HEK293T (cell line): ENCODE results near the gene TEAD2.

ENCODE experiments used
- ARNT ChIP-seq: fragments of 450-650 bp; IDR thresholded peaks from 2 replicates; pipeline ENCODE4 v1.6.1; 2017; ENCODE audit warnings: mild to moderate bottlenecking
- BHLHE40 ChIP-seq: fragments of 450-650 bp; IDR thresholded peaks from 2 replicates; pipeline ENCODE4 v1.6.1; 2016; ENCODE audit warnings: mild to moderate bottlenecking, moderate library complexity, borderline replicate concordance
- CTBP1 ChIP-seq: fragments of 450-650 bp; IDR thresholded peaks from 2 replicates; pipeline ENCODE4 v1.6.1; 2016; ENCODE audit warnings: borderline replicate concordance
- FOXA1 ChIP-seq: fragments of 450-650 bp; IDR thresholded peaks from 2 replicates; pipeline ENCODE4 v1.6.1; 2016; ENCODE audit warnings: mild to moderate bottlenecking
- FOXK2 ChIP-seq: fragments of 450-650 bp; IDR thresholded peaks from 2 replicates; pipeline ENCODE4 v1.6.1; 2016; ENCODE audit warnings: mild to moderate bottlenecking
- FOXM1 ChIP-seq: fragments of 450-650 bp; IDR thresholded peaks from 2 replicates; pipeline ENCODE4 v1.6.1; 2017; ENCODE audit warnings: mild to moderate bottlenecking, borderline replicate concordance
- HDGF ChIP-seq: fragments of 450-650 bp; IDR thresholded peaks from 2 replicates; pipeline ENCODE4 v1.6.1; 2017; ENCODE audit warnings: antibody characterized with exemption, borderline replicate concordance
- L3MBTL2 ChIP-seq: fragments of 450-650 bp; conservative IDR thresholded peaks from 2 replicates; pipeline ENCODE4 v1.6.1; 2016; ENCODE audit warnings: mild to moderate bottlenecking
- LEF1 ChIP-seq: fragments of 450-650 bp; IDR thresholded peaks from 2 replicates; pipeline ENCODE4 v1.6.1; 2017; ENCODE audit warnings: mild to moderate bottlenecking, borderline replicate concordance
- NFRKB ChIP-seq: fragments of 450-650 bp; IDR thresholded peaks from 2 replicates; pipeline ENCODE4 v1.6.1; 2016; ENCODE audit warnings: mild to moderate bottlenecking, moderate library complexity
- PKNOX1 ChIP-seq: fragments of 450-650 bp; IDR thresholded peaks from 2 replicates; pipeline ENCODE4 v1.6.1; 2016
- SP1 ChIP-seq: fragments of 450-650 bp; IDR thresholded peaks from 2 replicates; pipeline ENCODE4 v1.6.1; 2017
- TARDBP ChIP-seq: fragments of 450-650 bp; IDR thresholded peaks from 2 replicates; pipeline ENCODE4 v1.6.1; 2016
- ZNF384 ChIP-seq: fragments of 450-650 bp; IDR thresholded peaks from 2 replicates; pipeline ENCODE4 v1.6.1; 2016

- no peak for TF ChIP-seq L3MBTL2
- TF ChIP-seq SP1 = no peak
- TF ChIP-seq PKNOX1 = peak; percentile 17; the same call in 1 of the 2 replicates
- TF ChIP-seq FOXA1 = no peak
- TF ChIP-seq LEF1 = no peak
- no peak for TF ChIP-seq ZNF384
- TF ChIP-seq ARNT = no peak
- peak; percentile 98 for TF ChIP-seq HDGF
- TF ChIP-seq TARDBP = no peak
- TF ChIP-seq FOXM1 = no peak
- TF ChIP-seq CTBP1 = no peak
- no peak for TF ChIP-seq FOXK2
- TF ChIP-seq NFRKB = no peak
- no peak for TF ChIP-seq BHLHE40
Measured at GRCh38 chr19:49363268-49364082, 1.3 kb upstream of the TEAD2 start, which contains the start of gene DKKL1.
